IPS DF 6.9 (cell line): ENCODE measurements around the gene TLN1.

ENCODE experiments used
- DNase-seq: peaks from one replicate; pipeline ENCODE4 v3.0.0-alpha.2; 2013; ENCODE audit warnings: low read depth, low spot score
- H3K27ac ChIP-seq: one replicate; pipeline ENCODE4 v1.5.1; 2013; ENCODE audit warnings: low read length, control low read depth
- H3K27me3 ChIP-seq: 2 replicates; pipeline ENCODE4 v1.6.1; 2013; ENCODE audit warnings: mild to moderate bottlenecking, low read length; ENCODE audit not compliant: control insufficient read depth, insufficient read depth
- H3K36me3 ChIP-seq: 2 replicates; pipeline ENCODE4 v1.6.1; 2013; ENCODE audit warnings: low read length; ENCODE audit not compliant: control insufficient read depth, insufficient read depth
- H3K4me1 ChIP-seq: 2 replicates; pipeline ENCODE4 v1.6.1; 2013; ENCODE audit warnings: low read length; ENCODE audit not compliant: control insufficient read depth, insufficient read depth
- H3K4me3 ChIP-seq: 2 replicates; pipeline ENCODE4 v1.5.1; 2013; ENCODE audit warnings: mild to moderate bottlenecking, low read length
- H3K9me3 ChIP-seq: 2 replicates; pipeline ENCODE4 v1.6.1; 2013; ENCODE audit warnings: low read length, inconsistent platforms; ENCODE audit not compliant: control insufficient read depth, insufficient read depth
- WGBS: extraction: QIAGEN DNeasy Blood & Tissue Kit; methylation state at CpG from one replicate; pipeline ENCODE4 v1.1.7; 2013; ENCODE audit warnings: mixed read lengths, missing lambda C conversion rate; ENCODE audit not compliant: insufficient read length, insufficient coverage; 5-methylcytosine and 5-hydroxymethylcytosine counted together

The TLN1 gene

DNA sequence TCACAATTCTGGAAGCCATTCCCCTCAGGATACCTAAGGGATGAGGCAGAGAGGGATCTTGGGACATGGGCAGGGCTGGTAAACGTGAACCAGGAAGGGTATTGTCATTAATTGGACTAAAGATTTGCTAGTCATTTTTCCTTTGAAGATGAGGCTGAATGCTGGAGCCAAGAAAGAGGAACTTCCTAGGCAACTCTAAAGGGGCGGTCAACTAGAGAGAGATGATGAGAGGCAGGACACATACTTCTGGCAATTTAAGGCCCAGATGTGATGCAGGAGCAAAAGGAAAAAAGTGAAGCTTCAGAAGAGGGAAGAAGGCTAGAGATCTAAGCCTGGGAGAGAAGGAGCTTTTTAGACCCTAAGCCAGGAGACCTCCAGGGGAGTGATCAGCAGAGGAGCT lies 11.5 kb upstream of the TLN1 start:
- no CpG with 5 or more reads among the region's 2 CpGs for WGBS
- Histone ChIP-seq H3K4me3 (no peak overlapping the region), H3K27ac (no peak overlapping the region), H3K4me1 (no peaks in the 10 kb centered on the region), H3K36me3 (peaks cover 52% of the 10 kb centered on the region), H3K27me3 (no peaks in the 10 kb centered on the region), H3K9me3 (no peaks in the 10 kb centered on the region)
- DNase-seq, result no peak

DNA sequence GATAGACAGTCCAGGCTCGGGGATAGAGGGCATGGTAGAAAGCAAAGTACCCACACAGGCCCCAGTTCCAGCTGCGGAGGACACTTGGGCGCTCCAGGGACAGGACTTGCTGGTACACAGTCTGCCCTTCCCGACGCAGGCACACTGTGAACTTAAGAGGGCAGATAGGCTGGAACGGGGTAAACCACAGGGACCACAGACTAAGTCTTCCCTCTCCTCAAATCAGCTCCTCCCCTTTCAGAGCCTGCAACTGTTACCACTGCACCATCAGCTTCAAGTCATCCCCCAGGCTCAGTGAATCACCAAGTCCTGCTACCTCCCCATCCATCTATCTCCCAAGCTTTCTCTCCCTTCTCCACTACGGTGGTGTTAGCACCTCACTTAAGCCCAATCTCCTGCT lies 9.7 kb upstream of the TLN1 start:
- peaks cover 69% of the 10 kb centered on the region for H3K36me3 ChIP-seq
- H3K4me3 ChIP-seq, result no peak overlapping the region
- no peaks in the 10 kb centered on the region for H3K9me3 ChIP-seq
- H3K4me1 ChIP-seq, result no peaks in the 10 kb centered on the region
- WGBS, result no CpG with 5 or more reads among the region's 7 CpGs
- no peak overlapping the region for H3K27ac ChIP-seq
- no peaks in the 10 kb centered on the region for H3K27me3 ChIP-seq
- no peak for DNase-seq

GRCh38 chr9:35740243-35740642 lies 8.2 kb upstream of the TLN1 start:
- no peak overlapping the region for H3K27ac ChIP-seq
- no peaks in the 10 kb centered on the region for H3K27me3 ChIP-seq
- H3K4me1 ChIP-seq, result no peaks in the 10 kb centered on the region
- no peaks in the 10 kb centered on the region for H3K9me3 ChIP-seq
- no CpG with 5 or more reads among the region's 6 CpGs for WGBS
- H3K36me3 ChIP-seq, result peaks cover 69% of the 10 kb centered on the region
- H3K4me3 ChIP-seq, result no peak overlapping the region
- no peak for DNase-seq

- peaks cover 60% of the 10 kb centered on the region for H3K36me3 ChIP-seq
- no peaks in the 10 kb centered on the region for H3K27me3 ChIP-seq
- H3K27ac ChIP-seq, result no peak overlapping the region
- H3K9me3 ChIP-seq, result no peaks in the 10 kb centered on the region
- no peaks in the 10 kb centered on the region for H3K4me1 ChIP-seq
- DNase-seq, result no peak
- no peak overlapping the region for H3K4me3 ChIP-seq
- no CpG with 5 or more reads among the region's 7 CpGs for WGBS
Measured at GRCh38 chr9:35738924-35739323, 6.9 kb upstream of the TLN1 start.

- H3K4me1 ChIP-seq, result no peaks in the 10 kb centered on the region
- no peak overlapping the region for H3K4me3 ChIP-seq
- H3K9me3 ChIP-seq, result no peaks in the 10 kb centered on the region
- no CpG with 5 or more reads among the region's 4 CpGs for WGBS
- DNase-seq, result no peak
- H3K27ac ChIP-seq, result no peak overlapping the region
- no peaks in the 10 kb centered on the region for H3K27me3 ChIP-seq
- peaks cover 52% of the 10 kb centered on the region for H3K36me3 ChIP-seq
Measured at GRCh38 chr9:35738186-35738585, 6.2 kb upstream of the TLN1 start.

- peaks cover 48% of the 10 kb centered on the region for H3K36me3 ChIP-seq
- no peaks in the 10 kb centered on the region for H3K27me3 ChIP-seq
- H3K27ac ChIP-seq, result no peak overlapping the region
- H3K4me3 ChIP-seq, result no peak overlapping the region
- WGBS, result no CpG with 5 or more reads among the region's 7 CpGs
- DNase-seq, result no peak
- H3K4me1 ChIP-seq, result no peaks in the 10 kb centered on the region
- no peaks in the 10 kb centered on the region for H3K9me3 ChIP-seq
Measured at GRCh38 chr9:35737143-35737542, 5.1 kb upstream of the TLN1 start.

DNA sequence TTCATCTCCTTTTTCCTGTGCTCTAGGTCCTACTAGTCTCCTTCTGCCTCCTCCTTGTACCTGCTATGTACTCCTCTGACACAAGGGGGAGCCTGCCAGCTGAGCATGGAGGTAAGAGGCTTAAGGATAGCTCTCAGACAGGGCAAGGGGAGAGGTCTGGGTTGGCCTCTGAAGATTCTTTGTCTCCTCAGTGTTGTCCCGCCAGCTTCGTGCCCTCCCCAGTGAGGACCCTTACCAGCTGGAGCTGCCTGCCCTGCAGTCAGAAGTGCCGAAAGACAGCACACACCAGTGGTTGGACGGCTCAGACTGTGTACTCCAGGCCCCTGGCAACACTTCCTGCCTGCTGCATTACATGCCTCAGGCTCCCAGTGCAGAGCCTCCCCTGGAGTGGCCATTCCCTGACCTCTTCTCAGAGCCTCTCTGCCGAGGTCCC lies 4.2 kb upstream of the TLN1 start:
- peaks cover 41% of the 10 kb centered on the region for H3K36me3 ChIP-seq
- no CpG with 5 or more reads among the region's 5 CpGs for WGBS

DNA sequence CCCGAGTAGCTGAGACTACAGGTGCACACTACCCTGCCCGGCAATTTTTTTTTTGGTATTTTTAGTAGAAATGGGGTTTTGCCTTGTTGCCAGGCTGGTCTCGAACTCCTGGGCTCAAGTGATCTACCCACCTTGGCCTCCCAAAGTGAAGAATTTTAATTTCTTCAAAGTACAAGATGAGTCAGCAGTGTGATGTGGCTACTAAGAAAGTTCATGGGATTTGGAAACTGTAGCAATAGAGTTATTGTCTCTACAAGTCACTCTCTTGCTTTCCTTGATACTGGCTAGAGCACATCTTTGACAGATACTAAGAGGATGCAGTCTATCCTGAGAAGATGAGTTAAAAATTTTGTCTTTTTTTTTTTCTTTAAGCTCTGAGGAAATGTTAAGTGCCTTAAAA lies 2.1 kb upstream of the TLN1 start:
- WGBS, result no CpG with 5 or more reads among the region's 3 CpGs
- H3K4me1 ChIP-seq, result peaks cover 4% of the 10 kb centered on the region; the same call in 1 of the 2 replicates
- H3K9me3 ChIP-seq, result no peaks in the 10 kb centered on the region
- H3K4me3 ChIP-seq, result no peak overlapping the region
- H3K27ac ChIP-seq, result no peak overlapping the region
- H3K27me3 ChIP-seq, result no peaks in the 10 kb centered on the region
- DNase-seq, result no peak
- H3K36me3 ChIP-seq, result peaks cover 23% of the 10 kb centered on the region

More for the DNA sequence above, 4.2 kb upstream of the TLN1 start:
- Histone ChIP-seq H3K4me1 (no peaks in the 10 kb centered on the region), H3K9me3 (no peaks in the 10 kb centered on the region), H3K27ac (no peak overlapping the region), H3K27me3 (no peaks in the 10 kb centered on the region), H3K4me3 (no peak overlapping the region)
- DNase-seq, result no peak

DNA sequence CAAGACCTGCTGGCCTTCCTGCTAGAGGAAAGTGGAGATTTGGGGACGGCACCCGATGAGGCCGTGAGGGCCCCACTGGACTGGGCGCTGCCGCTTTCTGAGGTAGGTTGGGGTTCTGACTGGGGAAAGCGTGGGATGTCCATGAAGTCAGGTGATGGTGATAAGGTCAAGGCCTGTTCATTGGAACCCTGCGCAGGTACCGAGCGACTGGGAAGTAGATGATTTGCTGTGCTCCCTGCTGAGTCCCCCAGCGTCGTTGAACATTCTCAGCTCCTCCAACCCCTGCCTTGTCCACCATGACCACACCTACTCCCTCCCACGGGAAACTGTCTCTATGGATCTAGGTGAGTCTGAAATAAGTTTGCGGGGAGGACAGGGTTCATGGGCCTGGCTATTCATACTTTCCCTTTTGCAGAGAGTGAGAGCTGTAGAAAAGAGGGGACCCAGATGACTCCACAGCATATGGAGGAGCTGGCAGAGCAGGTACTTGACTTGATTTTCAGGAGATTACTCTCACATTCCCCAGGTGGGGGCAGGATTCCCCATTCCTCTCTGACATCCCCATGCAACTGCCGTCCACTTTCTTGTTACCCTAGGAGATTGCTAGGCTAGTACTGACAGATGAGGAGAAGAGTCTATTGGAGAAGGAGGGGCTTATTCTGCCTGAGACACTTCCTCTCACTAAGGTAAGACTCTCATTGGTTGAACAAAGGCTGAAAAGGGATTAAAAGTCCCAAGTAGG lies 976 bp upstream of the TLN1 start:
- H3K4me3 ChIP-seq, result peak overlapping the region; percentile 62
- no CpG with 5 or more reads among the region's 14 CpGs for WGBS
- peaks cover 8% of the 10 kb centered on the region; the same call in 1 of the 2 replicates for H3K4me1 ChIP-seq
- DNase-seq, result no peak
- no peaks in the 10 kb centered on the region for H3K27me3 ChIP-seq
- no peak overlapping the region for H3K27ac ChIP-seq
- H3K36me3 ChIP-seq, result peaks cover 12% of the 10 kb centered on the region
- H3K9me3 ChIP-seq, result no peaks in the 10 kb centered on the region

- no CpG with 5 or more reads among the region's 47 CpGs for WGBS
Measured at GRCh38 chr9:35731415-35732184, 395 bp downstream of the TLN1 start.

More at GRCh38 chr9:35731415-35732184, 395 bp downstream of the TLN1 start:
- Histone ChIP-seq H3K9me3 (no peaks in the 10 kb centered on the region), H3K27me3 (no peaks in the 10 kb centered on the region), H3K36me3 (no peaks in the 10 kb centered on the region), H3K4me1 (peaks cover 15% of the 10 kb centered on the region), H3K4me3 (peak overlapping the region; percentile 62; the same call in 1 of the 2 replicates), H3K27ac (no peak overlapping the region)
- no peak for DNase-seq
